Parathyroid adenoma (tissue), 2 donors: Measurements from ENCODE around the gene TEDC2.
A peak's percentile ranks its signal among the peaks of the same experiment; 100 is the strongest.
"Not testable (repeated sequence)": the region's sequence is repeated elsewhere in the genome, so short reads cannot be mapped to it uniquely, and the experiment has no call there.

ENCODE experiments used
- H2AFZ ChIP-seq: fragments of 300-600 bp; sonication (generic); one replicate; pipeline ENCODE4 v1.7.0; 2017; ENCODE audit warnings: antibody characterized with exemption, mild to moderate bottlenecking
- H3K27ac ChIP-seq: fragments of 300-600 bp; sonication (generic); one replicate; pipeline ENCODE4 v1.7.0; 2017
- H3K27me3 ChIP-seq: fragments of 300-600 bp; sonication (generic); one replicate; pipeline ENCODE4 v1.7.0; 2017; ENCODE audit warnings: low read length; ENCODE audit not compliant: control insufficient read depth, insufficient read depth
- H3K36me3 ChIP-seq: fragments of 300-600 bp; sonication (generic); one replicate; pipeline ENCODE4 v1.7.0; 2017; ENCODE audit warnings: low read length; ENCODE audit not compliant: control insufficient read depth, insufficient read depth
- H3K4me1 ChIP-seq: fragments of 300-600 bp; sonication (generic); one replicate; pipeline ENCODE4 v1.7.0; 2017; ENCODE audit warnings: control low read depth
- H3K4me2 ChIP-seq: fragments of 300-600 bp; sonication (generic); one replicate; pipeline ENCODE4 v1.7.0; 2017; ENCODE audit warnings: low read length
- H3K4me3 ChIP-seq: fragments of 300-600 bp; sonication (generic); one replicate; pipeline ENCODE4 v1.7.0; 2017; ENCODE audit warnings: low read depth, low read length
- H3K79me2 ChIP-seq: fragments of 300-600 bp; sonication (generic); one replicate; pipeline ENCODE4 v1.7.0; 2017; ENCODE audit warnings: control low read depth
- H3K9ac ChIP-seq: fragments of 300-600 bp; sonication (generic); one replicate; pipeline ENCODE4 v1.7.0; 2017; ENCODE audit warnings: mild to moderate bottlenecking
- H3K9me3 ChIP-seq: fragments of 300-600 bp; sonication (generic); one replicate; pipeline ENCODE4 v1.7.0; 2017; ENCODE audit warnings: low read length; ENCODE audit not compliant: control insufficient read depth
- CTCF ChIP-seq: fragments of 300-600 bp; sonication (generic); IDR thresholded peaks from one replicate; pipeline ENCODE4 v1.7.0; 2017; ENCODE audit warnings: antibody characterized with exemption, mild to moderate bottlenecking
- donor health status: primary hyperparathyroidism.

Gene TEDC2

GRCh38 chr16:2429771-2430663, 29.9 kb upstream of the TEDC2 start:
- Histone ChIP-seq H3K27ac (no peak overlapping the region), H3K4me1 (peaks cover 10% of the 10 kb centered on the region), H3K79me2 (no peaks in the 10 kb centered on the region), H3K9me3 (no peaks in the 10 kb centered on the region), H3K36me3 (no peaks in the 10 kb centered on the region), H3K9ac (peak overlapping the region; percentile 35), H3K4me2 (peak overlapping the region; percentile 92), H3K27me3 (no peaks in the 10 kb centered on the region), H2AFZ (peak overlapping the region; percentile 94), H3K4me3 (peak overlapping the region; percentile 80)
- no peak for TF ChIP-seq CTCF

GRCh38 chr16:2432286-2432685, 27.6 kb upstream of the TEDC2 start:
- Histone ChIP-seq H3K9me3 (no peaks in the 10 kb centered on the region), H3K9ac (no peak overlapping the region), H3K4me3 (no peak overlapping the region), H3K4me1 (peaks cover 10% of the 10 kb centered on the region), H3K4me2 (no peak overlapping the region), H3K79me2 (no peaks in the 10 kb centered on the region), H2AFZ (no peak overlapping the region), H3K27me3 (no peaks in the 10 kb centered on the region), H3K27ac (no peak overlapping the region), H3K36me3 (no peaks in the 10 kb centered on the region)
- TF ChIP-seq CTCF = no peak

GRCh38 chr16:2432801-2433505, 27.0 kb upstream of the TEDC2 start:
- H3K79me2 ChIP-seq = no peaks in the 10 kb centered on the region
- no peak overlapping the region for H3K4me3 ChIP-seq
- no peaks in the 10 kb centered on the region for H3K9me3 ChIP-seq
- H3K9ac ChIP-seq = no peak overlapping the region
- H3K4me2 ChIP-seq = no peak overlapping the region
- H3K27ac ChIP-seq = no peak overlapping the region
- H3K36me3 ChIP-seq = no peaks in the 10 kb centered on the region
- no peak for TF ChIP-seq CTCF
- no peaks in the 10 kb centered on the region for H3K27me3 ChIP-seq
- H3K4me1 ChIP-seq = peaks cover 10% of the 10 kb centered on the region
- H2AFZ ChIP-seq = no peak overlapping the region

GRCh38 chr16:2435236-2435635, 24.7 kb upstream of the TEDC2 start:
- not testable (repeated sequence) for H2AFZ ChIP-seq, H3K4me2 ChIP-seq, H3K79me2 ChIP-seq, H3K27ac ChIP-seq, H3K9me3 ChIP-seq, H3K4me3 ChIP-seq, H3K27me3 ChIP-seq, H3K9ac ChIP-seq, H3K4me1 ChIP-seq, H3K36me3 ChIP-seq

- H3K27me3 ChIP-seq = no peaks in the 10 kb centered on the region
- no peak overlapping the region for H3K4me3 ChIP-seq
- H3K27ac ChIP-seq = no peak overlapping the region
- no peak overlapping the region for H3K9ac ChIP-seq
- TF ChIP-seq CTCF = no peak
- no peaks in the 10 kb centered on the region for H3K4me1 ChIP-seq
- no peaks in the 10 kb centered on the region for H3K9me3 ChIP-seq
- H3K36me3 ChIP-seq = no peaks in the 10 kb centered on the region
- H2AFZ ChIP-seq = no peak overlapping the region
- H3K4me2 ChIP-seq = no peak overlapping the region
- H3K79me2 ChIP-seq = no peaks in the 10 kb centered on the region
Measured at GRCh38 chr16:2436110-2436509, 23.8 kb upstream of the TEDC2 start.
